Measurements from ENCODE around the gene BLOC1S3.

BLOC1S3 gene

DNA sequence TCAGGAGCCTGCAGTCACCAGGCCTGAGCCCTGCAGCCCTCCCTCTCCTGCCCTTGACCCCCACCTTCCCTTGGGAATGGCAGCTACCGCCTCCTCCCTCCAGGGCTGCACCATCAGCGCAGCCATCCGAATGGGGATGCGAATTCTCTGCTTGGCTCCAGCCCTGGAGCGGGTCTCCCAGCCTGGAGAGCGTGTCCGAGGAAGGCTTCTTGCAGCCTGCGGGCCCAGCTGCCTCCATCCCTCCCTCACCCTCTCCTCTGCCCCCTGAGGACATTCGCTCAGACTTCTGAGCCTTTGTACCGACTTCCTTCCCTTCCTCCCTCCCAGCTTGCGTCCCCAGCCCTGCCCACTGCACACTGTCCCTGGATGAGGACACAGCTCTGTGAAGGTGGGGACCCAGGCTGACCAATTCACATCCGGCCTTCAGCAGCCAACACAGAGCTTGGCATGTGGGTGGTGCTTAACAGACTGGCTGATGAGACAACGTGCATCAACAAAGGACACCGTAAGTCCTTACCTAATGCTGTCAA, 11.8 kb upstream of the BLOC1S3 start:
- TF ChIP-seq EZH2phosphoT487 (IDR thresholded peaks at IDR 0.05; ENCODE audit: borderline replicate concordance, low read length): no peak
- TF ChIP-seq, protein P1, sequence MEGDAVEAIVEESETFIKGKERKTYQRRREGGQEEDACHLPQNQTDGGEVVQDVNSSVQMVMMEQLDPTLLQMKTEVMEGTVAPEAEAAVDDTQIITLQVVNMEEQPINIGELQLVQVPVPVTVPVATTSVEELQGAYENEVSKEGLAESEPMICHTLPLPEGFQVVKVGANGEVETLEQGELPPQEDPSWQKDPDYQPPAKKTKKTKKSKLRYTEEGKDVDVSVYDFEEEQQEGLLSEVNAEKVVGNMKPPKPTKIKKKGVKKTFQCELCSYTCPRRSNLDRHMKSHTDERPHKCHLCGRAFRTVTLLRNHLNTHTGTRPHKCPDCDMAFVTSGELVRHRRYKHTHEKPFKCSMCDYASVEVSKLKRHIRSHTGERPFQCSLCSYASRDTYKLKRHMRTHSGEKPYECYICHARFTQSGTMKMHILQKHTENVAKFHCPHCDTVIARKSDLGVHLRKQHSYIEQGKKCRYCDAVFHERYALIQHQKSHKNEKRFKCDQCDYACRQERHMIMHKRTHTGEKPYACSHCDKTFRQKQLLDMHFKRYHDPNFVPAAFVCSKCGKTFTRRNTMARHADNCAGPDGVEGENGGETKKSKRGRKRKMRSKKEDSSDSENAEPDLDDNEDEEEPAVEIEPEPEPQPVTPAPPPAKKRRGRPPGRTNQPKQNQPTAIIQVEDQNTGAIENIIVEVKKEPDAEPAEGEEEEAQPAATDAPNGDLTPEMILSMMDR (IDR thresholded peaks at IDR 0.05; ENCODE audit: low read depth, low read length, poor library complexity, severe bottlenecking): no peak
- Histone ChIP-seq H3K27ac (ENCODE audit: low read depth, low read length) (no peak overlapping the region), H4K20me1 (ENCODE audit: control insufficient read depth, insufficient read depth, low read depth, low read length) (no peaks in the 10 kb centered on the region)

DNA sequence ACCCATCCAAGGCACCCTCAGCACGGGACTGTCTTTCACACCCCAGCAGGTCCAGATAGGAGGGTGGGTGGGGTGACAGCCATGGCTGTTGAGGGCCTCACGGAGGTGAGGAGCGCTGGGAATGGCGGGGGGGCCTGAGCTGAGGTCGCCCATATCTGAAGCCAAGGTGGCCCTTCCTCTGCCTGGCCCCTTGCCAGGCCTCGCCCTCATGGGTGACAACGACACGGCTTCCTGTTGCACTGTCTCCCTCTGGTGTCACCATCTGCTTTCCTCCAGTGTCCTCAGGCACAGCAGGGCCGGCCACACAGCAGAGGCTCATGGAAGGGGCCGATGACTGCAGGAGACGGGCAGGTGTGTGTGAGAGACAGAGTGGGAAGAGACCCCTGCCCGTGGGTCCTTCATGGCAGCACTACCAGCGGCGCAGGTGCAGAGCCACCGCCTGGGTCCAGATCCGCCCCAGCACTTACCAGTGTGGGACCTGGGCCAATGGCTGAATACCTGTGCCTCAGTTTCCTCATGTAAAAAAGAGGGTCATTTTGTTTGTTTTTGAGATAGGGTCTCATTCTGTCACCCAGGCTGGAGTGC, 9.7 kb upstream of the BLOC1S3 start:
- TF ChIP-seq, protein P1 (IDR thresholded peaks at IDR 0.05; ENCODE audit: low read depth, low read length, poor library complexity, severe bottlenecking): no peak
- no peak for TF ChIP-seq EZH2phosphoT487 (IDR thresholded peaks at IDR 0.05; ENCODE audit: borderline replicate concordance, low read length)
- H3K9me2 ChIP-seq (replicated peaks; ENCODE audit: control insufficient read depth, low read length): no peaks in the 10 kb centered on the region
- H3K36me3 ChIP-seq (ENCODE audit: control insufficient read depth, low read length): no peaks in the 10 kb centered on the region
- no peak overlapping the region for H3K4me3 ChIP-seq (ENCODE audit: low read length)
- H3K27ac ChIP-seq (ENCODE audit: low read depth, low read length): no peak overlapping the region
- no peaks in the 10 kb centered on the region for H3K27me3 ChIP-seq (ENCODE audit: control insufficient read depth, low read length)
- H3K4me1 ChIP-seq (ENCODE audit: control insufficient read depth, low read length): peaks cover 17% of the 10 kb centered on the region
- H3F3A ChIP-seq (ENCODE audit: control insufficient read depth, insufficient read depth): no peaks in the 10 kb centered on the region
- no peak overlapping the region for H3K4me2 ChIP-seq (ENCODE audit: low read length)
- no peaks in the 10 kb centered on the region for H3K9me3 ChIP-seq (ENCODE audit: control insufficient read depth, insufficient read depth, low read length)
- no peaks in the 10 kb centered on the region for H4K20me1 ChIP-seq (ENCODE audit: control insufficient read depth, insufficient read depth, low read depth, low read length)
- peaks cover 6% of the 10 kb centered on the region for H3K79me2 ChIP-seq (ENCODE audit: control insufficient read depth, low read length)

More for the DNA sequence above, 11.8 kb upstream of the BLOC1S3 start:
- H3K4me1 ChIP-seq (ENCODE audit: control insufficient read depth, low read length): peaks cover 14% of the 10 kb centered on the region
- H3K79me2 ChIP-seq (ENCODE audit: control insufficient read depth, low read length): 0 out of 2 replicates have a peak, but pooled peaks cover 3% of the 10 kb centered on the region
- no peaks in the 10 kb centered on the region for H3K36me3 ChIP-seq (ENCODE audit: control insufficient read depth, low read length)
- H3K9me2 ChIP-seq (replicated peaks; ENCODE audit: control insufficient read depth, low read length): no peaks in the 10 kb centered on the region
- H3K4me3 ChIP-seq (ENCODE audit: low read length): no peak overlapping the region
- H3F3A ChIP-seq (ENCODE audit: control insufficient read depth, insufficient read depth): no peaks in the 10 kb centered on the region
- no peak overlapping the region for H3K4me2 ChIP-seq (ENCODE audit: low read length)
- H3K27me3 ChIP-seq (ENCODE audit: control insufficient read depth, low read length): no peaks in the 10 kb centered on the region
- H3K9me3 ChIP-seq (ENCODE audit: control insufficient read depth, insufficient read depth, low read length): no peaks in the 10 kb centered on the region

DNA sequence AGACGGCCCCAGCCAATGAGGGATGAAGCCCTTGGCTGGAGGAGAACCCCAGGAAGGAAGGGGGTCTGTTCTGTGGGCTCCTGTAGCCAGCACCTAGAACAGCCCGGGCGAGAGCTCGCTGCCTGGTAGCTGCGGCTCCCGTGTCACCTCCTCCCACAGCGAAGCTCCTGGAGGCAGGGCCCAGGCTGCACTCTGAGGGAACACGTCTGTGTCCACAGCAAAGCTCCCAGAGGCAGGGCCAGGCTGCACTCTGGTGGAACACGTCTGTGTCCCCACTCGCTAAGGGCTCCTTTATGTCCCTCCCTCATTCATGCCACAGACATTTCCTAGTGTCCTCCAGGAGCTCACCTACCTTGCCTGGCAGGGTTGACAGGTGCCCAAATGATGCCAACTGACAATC, 9.0 kb upstream of the BLOC1S3 start:
- H3K4me1 ChIP-seq (ENCODE audit: control insufficient read depth, low read length): peaks cover 10% of the 10 kb centered on the region
- no peaks in the 10 kb centered on the region for H3F3A ChIP-seq (ENCODE audit: control insufficient read depth, insufficient read depth)
- peaks cover 11% of the 10 kb centered on the region for H3K79me2 ChIP-seq (ENCODE audit: control insufficient read depth, low read length)
- H3K9me2 ChIP-seq (replicated peaks; ENCODE audit: control insufficient read depth, low read length): no peaks in the 10 kb centered on the region
- no peaks in the 10 kb centered on the region for H3K27me3 ChIP-seq (ENCODE audit: control insufficient read depth, low read length)
- H3K4me3 ChIP-seq (ENCODE audit: low read length): no peak overlapping the region
- TF ChIP-seq EZH2phosphoT487 (IDR thresholded peaks at IDR 0.05; ENCODE audit: borderline replicate concordance, low read length): no peak
- TF ChIP-seq, protein P1 (IDR thresholded peaks at IDR 0.05; ENCODE audit: low read depth, low read length, poor library complexity, severe bottlenecking): no peak
- H3K36me3 ChIP-seq (ENCODE audit: control insufficient read depth, low read length): no peaks in the 10 kb centered on the region
- no peak overlapping the region for H3K27ac ChIP-seq (ENCODE audit: low read depth, low read length)
- no peaks in the 10 kb centered on the region for H3K9me3 ChIP-seq (ENCODE audit: control insufficient read depth, insufficient read depth, low read length)
- H4K20me1 ChIP-seq (ENCODE audit: control insufficient read depth, insufficient read depth, low read depth, low read length): no peaks in the 10 kb centered on the region
- H3K4me2 ChIP-seq (ENCODE audit: low read length): no peak overlapping the region

Data from DOHH2 (cell line).